Hepatocyte (in vitro differentiated cells): Measurements from ENCODE around the gene AKAP3. TPM values are rescaled to one million over a fixed set of nuclear protein-coding genes. Genes with fewer than 3 reads are reported as not detected.

ENCODE experiments used
- DNase-seq: peaks from one replicate; pipeline ENCODE4 v3.0.0-alpha.2; 2016; ENCODE audit warnings: low spot score
- H2AFZ ChIP-seq: fragments of 200-600 bp; sonication (generic); 2 replicates; pipeline ENCODE4 v1.6.0; 2016; ENCODE audit warnings: antibody characterized with exemption, mild to moderate bottlenecking
- H3K27ac ChIP-seq: fragments of 200-600 bp; sonication (generic); 2 replicates; pipeline ENCODE4 v1.5.1; 2016; ENCODE audit warnings: mild to moderate bottlenecking
- H3K27me3 ChIP-seq: fragments of 200-600 bp; sonication (generic); 2 replicates; pipeline ENCODE4 v1.6.1; 2016
- H3K36me3 ChIP-seq: fragments of 200-600 bp; sonication (generic); replicated peaks from 2 replicates; pipeline ENCODE4 v1.5.1; 2016; ENCODE audit warnings: low read depth; ENCODE audit not compliant: insufficient read depth
- H3K4me1 ChIP-seq: fragments of 200-600 bp; sonication (generic); 2 replicates; pipeline ENCODE4 v1.5.1; 2016; ENCODE audit warnings: mild to moderate bottlenecking, moderate library complexity; ENCODE audit not compliant: insufficient read depth
- H3K4me2 ChIP-seq: fragments of 200-600 bp; sonication (generic); 2 replicates; pipeline ENCODE4 v1.6.0; 2016
- H3K4me3 ChIP-seq: fragments of 200-600 bp; sonication (generic); 2 replicates; pipeline ENCODE4 v1.5.1; 2016; ENCODE audit warnings: mild to moderate bottlenecking
- H3K79me2 ChIP-seq: fragments of 200-600 bp; sonication (generic); 2 replicates; pipeline ENCODE4 v1.6.0; 2017; ENCODE audit warnings: mild to moderate bottlenecking
- H3K9me2 ChIP-seq: fragments of 200-600 bp; sonication (generic); replicated peaks from 2 replicates; pipeline ENCODE4 v1.6.0; 2017; ENCODE audit warnings: mild to moderate bottlenecking; ENCODE audit not compliant: insufficient read depth
- H3K9me3 ChIP-seq: fragments of 200-600 bp; sonication (generic); 2 replicates; pipeline ENCODE4 v1.5.1; 2016; ENCODE audit warnings: low read depth, mild to moderate bottlenecking
- H4K20me1 ChIP-seq: fragments of 200-600 bp; sonication (generic); 2 replicates; pipeline ENCODE4 v1.6.0; 2016; ENCODE audit warnings: mild to moderate bottlenecking; ENCODE audit not compliant: insufficient read depth, poor library complexity, severe bottlenecking
- EZH2 ChIP-seq: fragments of 200-600 bp; sonication (generic); IDR thresholded peaks from 2 replicates; pipeline ENCODE4 v1.6.1; 2016; ENCODE audit warnings: antibody characterized with exemption, mild to moderate bottlenecking, borderline replicate concordance
- EZH2phosphoT487 ChIP-seq: fragments of 200-600 bp; sonication (generic); IDR thresholded peaks from one replicate; pipeline ENCODE4 v1.6.1; 2018; ENCODE audit warnings: antibody characterized with exemption, mild to moderate bottlenecking, low read depth, moderate library complexity; ENCODE audit not compliant: unreplicated experiment, severe bottlenecking
- WGBS: methylation state at CpG from one replicate; pipeline ENCODE4 v1.1.6; 2016; ENCODE audit warnings: low lambda C conversion rate; ENCODE audit errors: missing lambda C conversion rate; 5-methylcytosine and 5-hydroxymethylcytosine counted together
- polyA plus RNA-seq: library from polyadenylated mRNA; unstranded; fragments of >200 nt; fragmentation: Nextera tagmentation; extraction: Ambion mirVana; gene quantifications from 2 replicates; pipeline ENCODE4 v1.2.1, GENCODE V29; 2016
- total RNA-seq: library from RNA; depleted of rRNA; stranded (reverse); fragments of >200 nt; gene quantifications from 2 replicates; pipeline ENCODE4 v1.2.3, GENCODE V29; 2014
- TF ChIP-seq, protein P1 (sequence below): fragments of 200-600 bp; sonication (generic); IDR thresholded peaks from 2 replicates; pipeline ENCODE4 v1.5.1; 2016; ENCODE audit warnings: antibody characterized with exemption, mild to moderate bottlenecking; ENCODE audit not compliant: poor library complexity

AKAP3 gene
- total and polyA plus RNA-seq, 2 experiments from 2014 or later = 1.3 to 3.5 TPM

DNA sequence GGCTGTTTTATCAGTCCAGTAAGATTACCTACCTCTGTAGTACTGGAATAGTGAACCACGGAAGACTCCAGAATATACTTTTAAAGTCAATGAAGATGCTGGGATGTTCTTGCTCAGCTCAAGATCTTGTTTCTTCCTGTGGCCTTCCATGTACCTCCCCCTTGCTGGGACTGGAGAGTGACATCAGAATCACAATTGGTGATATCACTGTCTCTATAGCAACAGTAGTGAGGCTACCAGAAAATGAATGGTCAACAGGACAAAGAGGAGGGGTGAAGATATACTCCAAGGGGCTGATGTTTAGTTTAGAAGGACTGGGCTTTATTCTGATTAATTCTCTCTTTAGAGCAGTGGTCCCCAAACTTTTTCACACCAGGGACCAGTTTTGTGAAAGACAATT lies 3.8 kb downstream of the AKAP3 start:
- Histone ChIP-seq H2AFZ (no peak overlapping the region), H3K4me3 (no peak overlapping the region), H3K27me3 (no peaks in the 10 kb centered on the region), H3K9me2 (no peaks in the 10 kb centered on the region), H3K4me1 (peaks cover 9% of the 10 kb centered on the region), H3K36me3 (no peaks in the 10 kb centered on the region), H3K79me2 (peaks cover 9% of the 10 kb centered on the region), H3K27ac (no peak overlapping the region), H3K9me3 (no peaks in the 10 kb centered on the region), H3K4me2 (no peak overlapping the region), H4K20me1 (no peaks in the 10 kb centered on the region)
- TF ChIP-seq EZH2 = no peak
- no peak for TF ChIP-seq EZH2phosphoT487
- TF ChIP-seq, protein P1, sequence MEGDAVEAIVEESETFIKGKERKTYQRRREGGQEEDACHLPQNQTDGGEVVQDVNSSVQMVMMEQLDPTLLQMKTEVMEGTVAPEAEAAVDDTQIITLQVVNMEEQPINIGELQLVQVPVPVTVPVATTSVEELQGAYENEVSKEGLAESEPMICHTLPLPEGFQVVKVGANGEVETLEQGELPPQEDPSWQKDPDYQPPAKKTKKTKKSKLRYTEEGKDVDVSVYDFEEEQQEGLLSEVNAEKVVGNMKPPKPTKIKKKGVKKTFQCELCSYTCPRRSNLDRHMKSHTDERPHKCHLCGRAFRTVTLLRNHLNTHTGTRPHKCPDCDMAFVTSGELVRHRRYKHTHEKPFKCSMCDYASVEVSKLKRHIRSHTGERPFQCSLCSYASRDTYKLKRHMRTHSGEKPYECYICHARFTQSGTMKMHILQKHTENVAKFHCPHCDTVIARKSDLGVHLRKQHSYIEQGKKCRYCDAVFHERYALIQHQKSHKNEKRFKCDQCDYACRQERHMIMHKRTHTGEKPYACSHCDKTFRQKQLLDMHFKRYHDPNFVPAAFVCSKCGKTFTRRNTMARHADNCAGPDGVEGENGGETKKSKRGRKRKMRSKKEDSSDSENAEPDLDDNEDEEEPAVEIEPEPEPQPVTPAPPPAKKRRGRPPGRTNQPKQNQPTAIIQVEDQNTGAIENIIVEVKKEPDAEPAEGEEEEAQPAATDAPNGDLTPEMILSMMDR = no peak
- no peak for DNase-seq
- WGBS = 93% methylated on average over 1 of the region's 1 CpG

DNA sequence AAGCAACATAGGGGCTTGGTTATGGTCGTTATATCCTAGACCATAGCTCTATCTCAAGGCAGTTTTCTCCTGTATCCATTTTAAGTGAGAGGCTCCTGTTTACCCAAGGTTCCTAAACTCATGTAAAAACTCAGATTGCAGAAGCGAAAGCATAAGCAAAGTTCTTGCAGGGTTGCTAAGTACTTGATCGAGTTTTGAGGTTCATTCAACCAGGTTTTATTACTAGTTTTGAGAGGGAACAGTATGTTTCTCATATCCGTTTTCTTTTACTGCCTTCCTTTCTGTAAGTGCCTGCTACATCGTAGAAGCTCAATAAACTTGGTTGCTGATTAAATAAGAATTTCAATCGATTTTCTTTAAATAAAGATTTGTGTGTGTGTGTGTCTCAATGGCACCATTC lies 5.1 kb downstream of the AKAP3 start:
- H3K4me3 ChIP-seq = no peak overlapping the region
- H4K20me1 ChIP-seq = no peaks in the 10 kb centered on the region
- no peak for TF ChIP-seq EZH2phosphoT487
- TF ChIP-seq EZH2 = no peak
- TF ChIP-seq, protein P1 = no peak
- H3K36me3 ChIP-seq = no peaks in the 10 kb centered on the region
- no peaks in the 10 kb centered on the region for H3K27me3 ChIP-seq
- H2AFZ ChIP-seq = no peak overlapping the region
- no peak overlapping the region for H3K4me2 ChIP-seq
- no peaks in the 10 kb centered on the region for H3K79me2 ChIP-seq
- no peak for DNase-seq
- H3K4me1 ChIP-seq = peaks cover 5% of the 10 kb centered on the region
- 83% methylated on average over 6 of the region's 6 CpGs for WGBS
- no peaks in the 10 kb centered on the region for H3K9me3 ChIP-seq
- H3K27ac ChIP-seq = no peak overlapping the region
- no peaks in the 10 kb centered on the region for H3K9me2 ChIP-seq

DNA sequence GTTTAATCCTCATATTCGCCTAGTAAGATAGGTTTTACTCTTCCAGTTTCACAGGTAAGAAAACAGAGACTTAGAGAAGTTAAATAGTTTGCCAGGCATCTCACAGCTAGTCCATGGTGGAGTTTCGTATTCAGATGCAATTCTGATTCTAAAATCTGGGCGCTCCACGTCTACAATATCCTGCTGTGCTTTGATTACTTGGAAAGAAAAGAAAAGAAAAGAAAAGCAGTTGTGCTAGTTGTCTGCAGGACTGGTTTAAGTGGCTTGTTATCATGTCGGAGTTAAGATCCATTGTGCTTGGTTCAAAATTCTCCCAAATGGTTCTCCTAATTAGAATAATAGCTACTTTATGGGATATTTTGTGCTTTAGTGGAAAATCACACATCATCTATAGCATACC lies 18.6 kb downstream of the AKAP3 start:
- 36% methylated on average over 5 of the region's 5 CpGs for whole genome bisulfite sequencing
- Histone ChIP-seq H3K27me3 (peaks cover 20% of the 10 kb centered on the region), H3K9me2 (no peaks in the 10 kb centered on the region), H2AFZ (no peak overlapping the region), H4K20me1 (no peaks in the 10 kb centered on the region), H3K4me3 (no peak overlapping the region), H3K9me3 (no peaks in the 10 kb centered on the region), H3K79me2 (no peaks in the 10 kb centered on the region), H3K4me1 (no peaks in the 10 kb centered on the region), H3K27ac (no peak overlapping the region), H3K4me2 (no peak overlapping the region), H3K36me3 (no peaks in the 10 kb centered on the region)
- no peak for DNase-seq
- TF ChIP-seq, protein P1 = no peak
- TF ChIP-seq EZH2 (no peak), EZH2phosphoT487 (no peak)

DNA sequence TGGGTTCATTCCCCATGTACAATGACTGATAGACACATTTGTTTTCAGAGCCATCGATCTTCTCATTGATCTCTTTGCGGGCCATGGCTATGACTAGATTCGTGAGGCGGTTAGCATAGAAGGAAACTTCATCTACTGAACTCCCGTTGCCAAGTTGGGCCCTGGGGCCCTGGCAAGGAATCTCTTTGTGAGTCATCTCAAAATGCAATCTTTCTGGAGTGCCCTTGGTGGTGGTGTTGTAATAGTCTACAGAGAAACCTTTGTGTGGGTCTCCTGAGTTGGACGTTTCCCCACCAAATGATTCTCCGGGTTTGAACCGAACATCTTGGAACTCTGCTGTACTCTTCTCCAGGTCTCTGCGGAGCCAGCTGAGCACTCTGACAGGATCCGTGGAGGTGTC lies 20.4 kb downstream of the AKAP3 start:
- no peak for DNase-seq
- Histone ChIP-seq H2AFZ (no peak overlapping the region), H3K36me3 (no peaks in the 10 kb centered on the region), H3K4me3 (no peak overlapping the region), H3K27me3 (peaks cover 25% of the 10 kb centered on the region), H3K79me2 (no peaks in the 10 kb centered on the region), H3K9me3 (no peaks in the 10 kb centered on the region), H3K27ac (no peak overlapping the region), H3K4me2 (no peak overlapping the region), H4K20me1 (no peaks in the 10 kb centered on the region), H3K9me2 (no peaks in the 10 kb centered on the region), H3K4me1 (no peaks in the 10 kb centered on the region)
- 95% methylated on average over 10 of the region's 10 CpGs for WGBS
- TF ChIP-seq, protein P1 = no peak
- TF ChIP-seq EZH2 = no peak
- no peak for TF ChIP-seq EZH2phosphoT487
